Measurements from ENCODE around the gene SPPL2B. TPM values are rescaled to one million over a fixed set of nuclear protein-coding genes. Genes with fewer than 3 reads are reported as not detected.

Gene SPPL2B
- total RNA-seq, 3 donors from 2014 or later: 119 to 177 (median 153) TPM

GRCh38 chr19:2288818-2289713 is 39.4 kb upstream of the SPPL2B start:
- DNase-seq (no peak), ATAC-seq (peak; percentile 10)
- H3K4me3 ChIP-seq: no peak overlapping the region
- H3K4me1 ChIP-seq (ENCODE audit: low read depth): peaks cover 21% of the 10 kb centered on the region
- H3K36me3 ChIP-seq (ENCODE audit: low read depth): no peaks in the 10 kb centered on the region
- no peak for TF ChIP-seq CTCF (IDR thresholded peaks at IDR 0.05)
- H3K9me3 ChIP-seq: no peaks in the 10 kb centered on the region
- intact Hi-C loops (cut with DNase I, micrococcal nuclease): no loop called here

GRCh38 chr19:2289714-2290435 is 38.6 kb upstream of the SPPL2B start:
- TF ChIP-seq CTCF (IDR thresholded peaks at IDR 0.05): no peak
- DNase-seq (peak in 2 of 3 donors; percentile 35 to 57), ATAC-seq (peak; percentile 69)
- Histone ChIP-seq H3K4me1 (ENCODE audit: low read depth) (peaks cover 21% of the 10 kb centered on the region), H3K36me3 (ENCODE audit: low read depth) (no peaks in the 10 kb centered on the region), H3K4me3 (peak overlapping the region; percentile 9), H3K9me3 (no peaks in the 10 kb centered on the region)
- intact Hi-C loops (cut with DNase I, micrococcal nuclease): no loop called here

- Histone ChIP-seq H3K9me3 (no peaks in the 10 kb centered on the region), H3K36me3 (ENCODE audit: low read depth) (no peaks in the 10 kb centered on the region), H3K4me1 (ENCODE audit: low read depth) (peaks cover 21% of the 10 kb centered on the region), H3K4me3 (no peak overlapping the region)
- intact Hi-C loops (cut with DNase I, micrococcal nuclease): no loop called here
- ATAC-seq (peak; percentile 40), DNase-seq (no peak)
- no peak for TF ChIP-seq CTCF (IDR thresholded peaks at IDR 0.05)
Measured at GRCh38 chr19:2290441-2291184, 37.9 kb upstream of the SPPL2B start.

DNA sequence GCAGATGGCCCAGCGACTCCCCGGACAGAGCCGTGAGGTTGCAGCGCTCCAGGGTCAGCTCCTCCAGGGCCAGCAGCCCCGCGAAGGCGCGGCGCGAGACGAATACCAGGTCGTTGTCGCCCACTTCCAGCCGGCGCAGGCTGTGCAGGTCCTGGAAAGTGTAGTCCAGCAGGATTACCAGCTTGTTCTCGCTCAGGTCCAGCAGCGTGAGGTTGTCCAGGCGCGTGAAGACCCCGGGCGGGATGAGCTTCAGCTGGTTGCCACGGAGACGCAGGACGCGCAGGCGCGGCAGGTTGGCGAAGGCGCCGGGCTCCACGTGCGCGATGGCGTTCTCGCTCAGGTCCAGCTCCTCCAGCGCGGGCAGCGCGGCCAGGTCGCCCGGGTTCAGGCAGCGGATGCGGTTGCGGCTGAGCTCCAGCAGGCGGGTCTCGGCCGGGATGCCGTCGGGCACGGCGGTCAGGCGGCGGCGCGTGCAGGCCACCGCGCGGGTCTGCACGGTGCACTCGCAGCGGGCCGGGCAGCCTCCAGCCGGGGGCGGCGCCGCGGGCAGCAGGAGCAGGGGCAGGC is 37.2 kb upstream of the SPPL2B start:
- intact Hi-C loops (cut with DNase I, micrococcal nuclease): no loop called here
- no peaks in the 10 kb centered on the region for H3K36me3 ChIP-seq (ENCODE audit: low read depth)
- H3K9me3 ChIP-seq: no peaks in the 10 kb centered on the region
- no peak for TF ChIP-seq CTCF (IDR thresholded peaks at IDR 0.05)
- no peak for ATAC-seq
- H3K4me3 ChIP-seq: no peak overlapping the region
- DNase-seq: no peak
- H3K4me1 ChIP-seq (ENCODE audit: low read depth): peaks cover 21% of the 10 kb centered on the region

- peak; percentile 16 for ATAC-seq
- Histone ChIP-seq H3K4me3 (no peak overlapping the region), H3K4me1 (ENCODE audit: low read depth) (peaks cover 16% of the 10 kb centered on the region), H3K36me3 (ENCODE audit: low read depth) (no peaks in the 10 kb centered on the region), H3K9me3 (no peaks in the 10 kb centered on the region)
- TF ChIP-seq CTCF (IDR thresholded peaks at IDR 0.05): no peak
- intact Hi-C loops (cut with DNase I, micrococcal nuclease): no loop called here
- peak in 1 of 3 donors; percentile 28 for DNase-seq
Measured at GRCh38 chr19:2294687-2295335, 33.7 kb upstream of the SPPL2B start.

Data from mucosa of descending colon (tissue), 3 donors.